BE2C (cell line): ENCODE measurements around the gene CEP250.

Experiments
- DNase-seq: peaks from one replicate; pipeline ENCODE4 v3.0.0-alpha.2; 2020
- H3K27me3 ChIP-seq: fragments of 250-450 bp; sonication (Bioruptor Pico); 2 replicates; pipeline ENCODE4 v1.5.1; 2020; ENCODE audit warnings: mild to moderate bottlenecking
- H3K36me3 ChIP-seq: fragments of 250-450 bp; sonication (Bioruptor Pico); 2 replicates; pipeline ENCODE4 v1.5.1; 2020; ENCODE audit warnings: mild to moderate bottlenecking
- H3K4me1 ChIP-seq: fragments of 250-450 bp; sonication (Bioruptor Pico); 2 replicates; pipeline ENCODE4 v1.5.1; 2020
- H3K4me3 ChIP-seq: 2 replicates; pipeline ENCODE4 v1.5.1; 2011; ENCODE audit warnings: low read depth, low read length
- H3K9me3 ChIP-seq: fragments of 250-450 bp; sonication (Bioruptor Pico); 2 replicates; pipeline ENCODE4 v1.5.1; 2020
- TF ChIP-seq, protein P1 (sequence below): IDR thresholded peaks from 2 replicates; pipeline ENCODE4 v1.5.1; 2012; ENCODE audit warnings: mild to moderate bottlenecking, low read depth, low read length

CEP250 gene

DNA sequence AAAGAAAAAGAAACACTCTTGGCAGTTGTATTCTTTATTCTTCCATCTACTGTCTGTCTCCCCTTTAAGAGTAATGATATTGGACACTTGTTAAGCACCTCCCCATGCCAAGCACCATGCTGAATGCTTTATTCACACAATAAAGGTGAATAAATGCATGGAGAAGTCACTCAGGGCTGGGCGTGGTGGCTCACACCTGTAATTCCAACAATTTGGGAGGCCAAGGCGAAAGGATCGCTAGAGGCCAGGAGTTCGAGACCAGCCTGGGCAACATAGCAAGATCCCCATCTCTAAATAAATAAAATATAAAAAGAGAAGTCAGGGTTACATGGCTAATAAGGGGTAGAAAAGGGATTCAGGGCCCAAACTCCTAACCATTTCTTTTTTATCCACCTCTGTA, 32.1 kb downstream of the CEP250 start:
- H3K27me3 ChIP-seq, result no peaks in the 10 kb centered on the region
- H3K36me3 ChIP-seq, result peaks cover 32% of the 10 kb centered on the region
- no peak overlapping the region for H3K4me3 ChIP-seq
- no peaks in the 10 kb centered on the region for H3K9me3 ChIP-seq
- H3K4me1 ChIP-seq, result no peaks in the 10 kb centered on the region
- TF ChIP-seq, protein P1, sequence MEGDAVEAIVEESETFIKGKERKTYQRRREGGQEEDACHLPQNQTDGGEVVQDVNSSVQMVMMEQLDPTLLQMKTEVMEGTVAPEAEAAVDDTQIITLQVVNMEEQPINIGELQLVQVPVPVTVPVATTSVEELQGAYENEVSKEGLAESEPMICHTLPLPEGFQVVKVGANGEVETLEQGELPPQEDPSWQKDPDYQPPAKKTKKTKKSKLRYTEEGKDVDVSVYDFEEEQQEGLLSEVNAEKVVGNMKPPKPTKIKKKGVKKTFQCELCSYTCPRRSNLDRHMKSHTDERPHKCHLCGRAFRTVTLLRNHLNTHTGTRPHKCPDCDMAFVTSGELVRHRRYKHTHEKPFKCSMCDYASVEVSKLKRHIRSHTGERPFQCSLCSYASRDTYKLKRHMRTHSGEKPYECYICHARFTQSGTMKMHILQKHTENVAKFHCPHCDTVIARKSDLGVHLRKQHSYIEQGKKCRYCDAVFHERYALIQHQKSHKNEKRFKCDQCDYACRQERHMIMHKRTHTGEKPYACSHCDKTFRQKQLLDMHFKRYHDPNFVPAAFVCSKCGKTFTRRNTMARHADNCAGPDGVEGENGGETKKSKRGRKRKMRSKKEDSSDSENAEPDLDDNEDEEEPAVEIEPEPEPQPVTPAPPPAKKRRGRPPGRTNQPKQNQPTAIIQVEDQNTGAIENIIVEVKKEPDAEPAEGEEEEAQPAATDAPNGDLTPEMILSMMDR, result no peak
- DNase-seq, result no peak

DNA sequence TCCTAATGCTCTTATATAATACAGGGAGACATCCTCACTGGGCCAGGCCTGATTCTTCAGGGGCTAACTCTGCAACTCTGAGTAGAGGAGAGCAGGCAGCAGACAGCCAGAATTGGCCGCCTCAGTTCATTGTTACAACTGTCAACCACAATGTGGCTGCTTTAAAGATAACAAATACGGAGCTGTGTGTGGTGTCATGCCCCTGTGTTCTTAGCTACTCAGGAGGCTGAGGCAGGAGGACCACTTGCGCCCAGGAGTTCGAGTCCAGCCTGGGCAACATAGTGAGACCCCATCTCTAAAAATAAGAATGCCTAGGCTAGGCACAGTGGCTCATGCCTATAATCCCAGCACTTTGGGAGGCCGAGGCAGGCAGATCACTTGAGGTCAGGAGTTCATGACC, 34.3 kb downstream of the CEP250 start:
- H3K36me3 ChIP-seq, result peaks cover 37% of the 10 kb centered on the region
- TF ChIP-seq, protein P1, result no peak
- no peak for DNase-seq

GRCh38 chr20:35490736-35491181, 35.4 kb downstream of the CEP250 start:
- no peak overlapping the region for H3K4me3 ChIP-seq
- TF ChIP-seq, protein P1, result no peak
- DNase-seq, result no peak
- peaks cover 37% of the 10 kb centered on the region for H3K36me3 ChIP-seq
- H3K9me3 ChIP-seq, result no peaks in the 10 kb centered on the region
- no peaks in the 10 kb centered on the region for H3K27me3 ChIP-seq
- no peaks in the 10 kb centered on the region for H3K4me1 ChIP-seq

More for the DNA sequence above, 34.3 kb downstream of the CEP250 start:
- Histone ChIP-seq H3K27me3 (no peaks in the 10 kb centered on the region), H3K9me3 (no peaks in the 10 kb centered on the region), H3K4me1 (no peaks in the 10 kb centered on the region), H3K4me3 (no peak overlapping the region)

- H3K9me3 ChIP-seq, result no peaks in the 10 kb centered on the region
- peaks cover 42% of the 10 kb centered on the region for H3K36me3 ChIP-seq
- no peaks in the 10 kb centered on the region for H3K4me1 ChIP-seq
- DNase-seq, result no peak
- H3K27me3 ChIP-seq, result no peaks in the 10 kb centered on the region
- H3K4me3 ChIP-seq, result no peak overlapping the region
- TF ChIP-seq, protein P1, result no peak
Measured at GRCh38 chr20:35491823-35492222, 36.4 kb downstream of the CEP250 start.

DNA sequence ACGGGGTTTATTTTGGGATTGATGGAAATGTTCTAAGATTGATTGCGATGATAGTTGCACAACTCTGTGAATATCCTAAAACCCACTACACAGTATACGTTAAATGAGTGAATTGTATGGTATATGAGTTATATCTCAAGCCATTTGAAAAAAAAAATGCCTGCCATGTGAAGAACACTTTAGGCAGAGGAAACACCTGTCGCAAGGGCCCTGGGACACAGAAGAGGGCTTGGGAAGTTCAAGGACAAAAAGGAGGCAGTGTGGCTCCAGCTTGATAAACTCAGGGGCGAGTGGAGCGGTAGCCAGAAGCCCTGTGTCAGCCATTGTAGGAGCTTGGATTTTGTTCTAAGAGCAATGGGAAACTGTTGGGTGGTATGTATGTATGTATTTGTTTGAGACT, 37.0 kb downstream of the CEP250 start:
- DNase-seq, result no peak
- TF ChIP-seq, protein P1, result no peak
- Histone ChIP-seq H3K27me3 (no peaks in the 10 kb centered on the region), H3K4me1 (no peaks in the 10 kb centered on the region), H3K36me3 (peaks cover 47% of the 10 kb centered on the region), H3K4me3 (no peak overlapping the region), H3K9me3 (no peaks in the 10 kb centered on the region)

- peaks cover 54% of the 10 kb centered on the region for H3K36me3 ChIP-seq
- H3K4me1 ChIP-seq, result no peaks in the 10 kb centered on the region
- no peaks in the 10 kb centered on the region for H3K9me3 ChIP-seq
- DNase-seq, result no peak
- H3K4me3 ChIP-seq, result no peak overlapping the region
- no peaks in the 10 kb centered on the region for H3K27me3 ChIP-seq
- TF ChIP-seq, protein P1, result no peak
Measured at GRCh38 chr20:35496481-35496880, 41.1 kb downstream of the CEP250 start.
